K562 (cell line): ENCODE data around the gene ADAP2. TPM values are rescaled to one million over a fixed set of nuclear protein-coding genes. Genes with fewer than 3 reads are reported as not detected.

ENCODE experiments used
- ARID1B ChIP-seq: fragments of 450-650 bp; IDR thresholded peaks from 2 replicates; pipeline ENCODE4 v1.6.1; 2016; ENCODE audit warnings: antibody characterized with exemption, mild to moderate bottlenecking, inconsistent platforms
- NUFIP1 ChIP-seq: fragments of 450-650 bp; IDR thresholded peaks from 2 replicates; pipeline ENCODE4 v1.6.1; 2018; ENCODE audit not compliant: partially characterized antibody
- RBM39 ChIP-seq: fragments of 200-400 bp; formaldehyde crosslinking; optimal IDR thresholded peaks from 2 replicates; pipeline ENCODE3; 2018; ENCODE audit warnings: low read depth, low read length
- SAFB2 ChIP-seq: fragments of 200-400 bp; formaldehyde crosslinking; IDR thresholded peaks from 2 replicates; pipeline ENCODE4 v1.6.1; 2018; ENCODE audit warnings: borderline replicate concordance, low read length, low read depth, moderate library complexity; ENCODE audit not compliant: severe bottlenecking
- SMARCE1 ChIP-seq: fragments of 450-650 bp; IDR thresholded peaks from 2 replicates; pipeline ENCODE4 v1.7.1; 2016; ENCODE audit warnings: mild to moderate bottlenecking
- SNRNP70 ChIP-seq: fragments of 200-400 bp; formaldehyde crosslinking; optimal IDR thresholded peaks from 2 replicates; pipeline ENCODE3; 2017; ENCODE audit warnings: low read depth, low read length
- TBL1XR1 ChIP-seq, 2 experiments: IDR thresholded peaks; 2 replicates each; pipeline ENCODE4 v1.6.1; 2012; ENCODE audit warnings: improper control_type of control experiment in 2 of 2, low read length in 2 of 2, mild to moderate bottlenecking in 1 of 2
- TRIM28 ChIP-seq: fragments of 450-650 bp; IDR thresholded peaks from 2 replicates; pipeline ENCODE4 v1.6.1; 2017
- ZEB2 ChIP-seq: fragments of 450-650 bp; IDR thresholded peaks from 2 replicates; pipeline ENCODE4 v1.6.1; 2016
- ZNF12 ChIP-seq: sonication (generic); formaldehyde crosslinking; IDR thresholded peaks from 2 replicates; pipeline ENCODE4 v1.4.0; 2020; ENCODE audit warnings: mild to moderate bottlenecking, missing genetic modification reagents
- ZNF121 ChIP-seq: sonication (generic); formaldehyde crosslinking; conservative IDR thresholded peaks from 2 replicates; pipeline ENCODE4 v1.8.0; 2022; ENCODE audit warnings: missing genetic modification reagents
- ZNF124 ChIP-seq: sonication (generic); formaldehyde crosslinking; IDR thresholded peaks from 2 replicates; pipeline ENCODE4 v1.8.1; 2022; ENCODE audit warnings: missing genetic modification reagents
- ZNF175 ChIP-seq: fragments of 200-800 bp; sonication (Bioruptor generic); IDR thresholded peaks from 2 replicates; pipeline ENCODE4 v1.6.1; 2016; ENCODE audit warnings: low read depth, mild to moderate bottlenecking, missing genetic modification characterization, missing compliant biosample characterization
- ZNF212 ChIP-seq: fragments of 450-650 bp; formaldehyde crosslinking; IDR thresholded peaks from 2 replicates; pipeline ENCODE4 v1.4.0; 2020; ENCODE audit warnings: mild to moderate bottlenecking
- ZNF354B ChIP-seq: fragments of 250-450 bp; sonication (Bioruptor Pico); IDR thresholded peaks from 2 replicates; pipeline ENCODE4 v1.4.0; 2020
- polyA plus RNA-seq, 8 experiments: library from polyadenylated mRNA; depleted of rRNA in 4 of 8; stranded (reverse) in 5 of 8; unstranded in 3 of 8; fragments of >200 nt; fragmentation: Nextera tagmentation in 2 of 8; fragmentation: Illumina TruSeq in 1 of 8; extraction: Ambion mirVana in 2 of 8; extraction: Trizol in 1 of 8; gene quantifications; 2 replicates each; pipeline versions ENCODE4 v1.2.1 to v1.2.3, GENCODE V29; 2011 to 2014; ENCODE audit warnings: inconsistent platforms in 1 of 8, missing spikeins in 1 of 8
- total RNA-seq, 7 experiments: library from RNA; depleted of rRNA in 6 of 7; stranded (reverse); fragments of >200 nt in 6 of 7; fragmentation: Illumina TruSeq in 2 of 7; extraction: Trizol in 2 of 7; gene quantifications; 2 replicates each; pipeline versions ENCODE4 v1.2.1 to v1.2.3, GENCODE V29; 2011 to 2021; ENCODE audit warnings: low replicate concordance in 1 of 7
- TF ChIP-seq, protein P1 (sequence below): sonication (generic); formaldehyde crosslinking; IDR thresholded peaks from 2 replicates; pipeline ENCODE4 v1.8.0; 2022; ENCODE audit warnings: mild to moderate bottlenecking, missing genetic modification reagents, borderline replicate concordance
- TF ChIP-seq, protein P2 (sequence below): fragments of 450-650 bp; IDR thresholded peaks from 2 replicates; pipeline ENCODE4 v1.6.1; 2018; ENCODE audit not compliant: partially characterized antibody
- TF ChIP-seq, protein P3 (sequence below): fragments of 450-650 bp; IDR thresholded peaks from 2 replicates; pipeline ENCODE4 v1.6.1; 2017; ENCODE audit warnings: antibody characterized with exemption

Gene ADAP2
- total and polyA plus RNA-seq, 9 of the 15 experiments (the other 6 are each of a cell fraction or from before 2014, with no cell fraction given), result 0.06 to 0.73 (median 0.23) TPM; not detected in 5

DNA sequence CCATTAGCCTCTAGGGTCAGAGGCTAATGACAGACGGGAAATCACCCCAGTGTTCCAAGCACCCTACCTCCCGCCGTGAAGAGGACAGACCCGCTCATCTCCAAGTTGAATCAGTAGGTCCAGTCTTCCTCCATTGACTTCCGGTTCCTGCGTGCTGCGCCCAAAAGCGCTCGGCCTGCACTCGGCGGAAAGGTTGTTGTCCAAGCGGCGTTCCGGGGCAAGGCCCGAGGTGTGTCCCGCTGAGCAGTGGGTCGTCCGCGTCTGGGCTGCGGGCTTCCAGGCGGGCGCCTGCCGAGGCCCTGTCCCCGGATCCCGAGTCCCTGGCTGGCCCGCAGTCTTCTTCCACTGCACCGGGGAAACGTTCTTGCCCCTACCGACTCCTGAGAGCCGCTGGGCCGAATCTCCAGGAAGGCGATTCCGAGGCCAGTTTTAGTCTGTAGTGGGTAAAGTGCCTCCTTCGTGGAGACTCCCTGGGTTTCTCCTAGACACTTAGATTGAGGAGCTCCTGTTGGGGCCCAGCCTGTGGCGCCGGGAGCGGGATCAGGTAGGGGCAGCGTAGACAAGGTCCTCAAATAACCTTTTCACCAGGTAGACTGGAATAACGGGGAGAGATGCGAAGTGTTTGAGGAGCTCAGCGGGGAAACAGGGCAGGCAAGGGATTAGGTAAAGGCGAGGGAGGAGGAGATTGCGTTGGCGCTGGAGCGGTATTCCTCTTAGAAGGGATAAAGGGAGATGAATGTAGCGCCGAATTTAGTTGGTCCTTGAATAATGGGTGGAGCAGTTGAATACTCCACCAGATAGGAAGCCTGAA lies 15.4 kb upstream of the ADAP2 start, which contains the start of gene TEFM (continued):
- TF ChIP-seq, protein P1, sequence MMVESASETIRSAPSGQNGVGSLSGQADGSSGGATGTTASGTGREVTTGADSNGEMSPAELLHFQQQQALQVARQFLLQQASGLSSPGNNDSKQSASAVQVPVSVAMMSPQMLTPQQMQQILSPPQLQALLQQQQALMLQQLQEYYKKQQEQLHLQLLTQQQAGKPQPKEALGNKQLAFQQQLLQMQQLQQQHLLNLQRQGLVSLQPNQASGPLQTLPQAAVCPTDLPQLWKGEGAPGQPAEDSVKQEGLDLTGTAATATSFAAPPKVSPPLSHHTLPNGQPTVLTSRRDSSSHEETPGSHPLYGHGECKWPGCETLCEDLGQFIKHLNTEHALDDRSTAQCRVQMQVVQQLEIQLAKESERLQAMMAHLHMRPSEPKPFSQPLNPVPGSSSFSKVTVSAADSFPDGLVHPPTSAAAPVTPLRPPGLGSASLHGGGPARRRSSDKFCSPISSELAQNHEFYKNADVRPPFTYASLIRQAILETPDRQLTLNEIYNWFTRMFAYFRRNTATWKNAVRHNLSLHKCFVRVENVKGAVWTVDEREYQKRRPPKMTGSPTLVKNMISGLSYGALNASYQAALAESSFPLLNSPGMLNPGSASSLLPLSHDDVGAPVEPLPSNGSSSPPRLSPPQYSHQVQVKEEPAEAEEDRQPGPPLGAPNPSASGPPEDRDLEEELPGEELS, result no peak
- TF ChIP-seq ZNF175 (CRISPR knock-in tag), result no peak
- TF ChIP-seq TRIM28, result no peak
- TF ChIP-seq, protein P2, sequence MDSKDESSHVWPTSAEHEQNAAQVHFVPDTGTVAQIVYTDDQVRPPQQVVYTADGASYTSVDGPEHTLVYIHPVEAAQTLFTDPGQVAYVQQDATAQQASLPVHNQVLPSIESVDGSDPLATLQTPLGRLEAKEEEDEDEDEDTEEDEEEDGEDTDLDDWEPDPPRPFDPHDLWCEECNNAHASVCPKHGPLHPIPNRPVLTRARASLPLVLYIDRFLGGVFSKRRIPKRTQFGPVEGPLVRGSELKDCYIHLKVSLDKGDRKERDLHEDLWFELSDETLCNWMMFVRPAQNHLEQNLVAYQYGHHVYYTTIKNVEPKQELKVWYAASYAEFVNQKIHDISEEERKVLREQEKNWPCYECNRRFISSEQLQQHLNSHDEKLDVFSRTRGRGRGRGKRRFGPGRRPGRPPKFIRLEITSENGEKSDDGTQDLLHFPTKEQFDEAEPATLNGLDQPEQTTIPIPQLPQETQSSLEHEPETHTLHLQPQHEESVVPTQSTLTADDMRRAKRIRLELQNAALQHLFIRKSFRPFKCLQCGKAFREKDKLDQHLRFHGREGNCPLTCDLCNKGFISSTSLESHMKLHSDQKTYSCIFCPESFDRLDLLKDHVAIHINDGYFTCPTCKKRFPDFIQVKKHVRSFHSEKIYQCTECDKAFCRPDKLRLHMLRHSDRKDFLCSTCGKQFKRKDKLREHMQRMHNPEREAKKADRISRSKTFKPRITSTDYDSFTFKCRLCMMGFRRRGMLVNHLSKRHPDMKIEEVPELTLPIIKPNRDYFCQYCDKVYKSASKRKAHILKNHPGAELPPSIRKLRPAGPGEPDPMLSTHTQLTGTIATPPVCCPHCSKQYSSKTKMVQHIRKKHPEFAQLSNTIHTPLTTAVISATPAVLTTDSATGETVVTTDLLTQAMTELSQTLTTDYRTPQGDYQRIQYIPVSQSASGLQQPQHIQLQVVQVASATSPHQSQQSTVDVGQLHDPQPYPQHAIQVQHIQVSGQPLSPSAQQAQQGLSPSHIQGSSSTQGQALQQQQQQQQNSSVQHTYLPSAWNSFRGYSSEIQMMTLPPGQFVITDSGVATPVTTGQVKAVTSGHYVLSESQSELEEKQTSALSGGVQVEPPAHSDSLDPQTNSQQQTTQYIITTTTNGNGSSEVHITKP, result peak; percentile 45
- TF ChIP-seq, protein P3, sequence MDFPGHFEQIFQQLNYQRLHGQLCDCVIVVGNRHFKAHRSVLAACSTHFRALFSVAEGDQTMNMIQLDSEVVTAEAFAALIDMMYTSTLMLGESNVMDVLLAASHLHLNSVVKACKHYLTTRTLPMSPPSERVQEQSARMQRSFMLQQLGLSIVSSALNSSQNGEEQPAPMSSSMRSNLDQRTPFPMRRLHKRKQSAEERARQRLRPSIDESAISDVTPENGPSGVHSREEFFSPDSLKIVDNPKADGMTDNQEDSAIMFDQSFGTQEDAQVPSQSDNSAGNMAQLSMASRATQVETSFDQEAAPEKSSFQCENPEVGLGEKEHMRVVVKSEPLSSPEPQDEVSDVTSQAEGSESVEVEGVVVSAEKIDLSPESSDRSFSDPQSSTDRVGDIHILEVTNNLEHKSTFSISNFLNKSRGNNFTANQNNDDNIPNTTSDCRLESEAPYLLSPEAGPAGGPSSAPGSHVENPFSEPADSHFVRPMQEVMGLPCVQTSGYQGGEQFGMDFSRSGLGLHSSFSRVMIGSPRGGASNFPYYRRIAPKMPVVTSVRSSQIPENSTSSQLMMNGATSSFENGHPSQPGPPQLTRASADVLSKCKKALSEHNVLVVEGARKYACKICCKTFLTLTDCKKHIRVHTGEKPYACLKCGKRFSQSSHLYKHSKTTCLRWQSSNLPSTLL, result no peak
- TF ChIP-seq ZNF354B (CRISPR knock-in tag), result no peak
- TF ChIP-seq ZNF124 (CRISPR knock-in tag), result no peak
- no peak for TF ChIP-seq NUFIP1
- no peak for TF ChIP-seq RBM39
- TF ChIP-seq ZNF121, result no peak
- no peak for TF ChIP-seq SAFB2
- no peak for TF ChIP-seq SMARCE1
- TF ChIP-seq ZNF12 (CRISPR knock-in tag), result no peak
- TF ChIP-seq ZNF212 (CRISPR knock-in tag), result no peak
- TF ChIP-seq ZEB2, result peak; percentile 98
- no peak for TF ChIP-seq SNRNP70
- 0 out of 2 replicates have a peak, but pooled peaks have one; percentile 33 for TF ChIP-seq ARID1B
- TF ChIP-seq TBL1XR1 (IDR thresholded peaks at IDR 0.05; ENCODE audit: low read length in 2 of 2), result peak; percentile 49 to 60; a peak in 1 of 4 replicates
